Measurements from ENCODE around the gene MOGAT3. TPM values are rescaled to one million over a fixed set of nuclear protein-coding genes. Genes with fewer than 3 reads are reported as not detected.

Gene MOGAT3
- total and polyA plus RNA-seq, 9 of the 15 experiments (the other 6 are each of a cell fraction or from before 2014, with no cell fraction given) = 0.07 to 0.17 (median 0.13) TPM; not detected in 6

DNA sequence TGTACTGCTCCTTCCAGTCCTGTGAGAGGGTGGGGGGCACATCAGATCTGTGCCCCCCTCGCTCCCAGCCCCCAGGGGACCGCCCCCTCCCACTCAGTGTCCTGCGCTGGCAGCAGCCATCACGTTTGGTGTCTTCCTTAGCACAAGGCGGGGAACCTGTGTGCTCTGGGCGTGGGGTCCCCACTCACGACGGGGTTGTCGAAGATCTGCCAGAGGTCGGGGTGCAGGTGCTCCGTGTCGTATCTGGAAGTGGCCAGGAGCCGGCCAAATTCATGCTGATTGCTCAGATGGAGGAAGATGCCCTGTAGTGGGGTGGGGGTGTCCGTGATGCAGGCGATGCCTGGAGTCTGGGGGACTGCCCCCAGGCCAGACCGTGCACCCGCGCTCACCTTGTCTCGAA lies 9.3 kb upstream of the MOGAT3 start (continued):
- no peak for TF ChIP-seq ZFX (CRISPR knock-in tag; IDR thresholded peaks at IDR 0.05)
- TF ChIP-seq STAT5A (IDR thresholded peaks at IDR 0.05; ENCODE audit: borderline replicate concordance, low read length) = no peak
- TF ChIP-seq ZNF764 (CRISPR knock-in tag; IDR thresholded peaks at IDR 0.05; ENCODE audit: low read depth) = no peak
- no peak for TF ChIP-seq CTBP1 (IDR thresholded peaks at IDR 0.05; ENCODE audit: borderline replicate concordance)
- peak; percentile 30; the same call in 1 of the 2 replicates for TF ChIP-seq POLR2G (IDR thresholded peaks at IDR 0.05; ENCODE audit: low read depth, low read length)
- no peak for TF ChIP-seq CXXC5 (CRISPR knock-in tag; IDR thresholded peaks at IDR 0.05)
- no peak for TF ChIP-seq NEUROD1 (IDR thresholded peaks at IDR 0.05; ENCODE audit: borderline replicate concordance, low read depth, low read length, partially characterized antibody)
- no peak for TF ChIP-seq ZNF785 (CRISPR knock-in tag; IDR thresholded peaks at IDR 0.05)
- TF ChIP-seq SIN3B (IDR thresholded peaks at IDR 0.05; ENCODE audit: low read depth) = no peak

DNA sequence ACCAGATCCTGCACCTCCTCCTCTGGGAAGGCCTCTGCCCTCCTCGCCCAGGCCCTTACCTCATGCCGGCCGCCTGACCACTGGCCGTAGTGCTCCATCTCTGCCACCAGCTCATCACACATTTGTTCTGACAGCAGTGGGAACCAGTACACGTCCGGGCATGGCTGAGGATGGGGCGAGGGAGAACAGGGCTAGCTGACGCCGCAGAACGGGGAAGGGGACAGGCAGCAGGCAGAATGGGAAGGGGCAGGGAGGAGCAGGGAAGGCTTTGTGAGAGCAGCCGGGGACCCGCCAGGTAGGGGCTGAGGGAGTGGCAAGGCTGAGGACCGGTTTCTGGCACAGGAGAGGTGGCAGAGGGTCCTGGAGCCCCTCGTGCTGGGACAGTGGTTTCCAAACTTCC lies 8.0 kb upstream of the MOGAT3 start:
- POLR2A ChIA-PET = interaction anchor here (0.7 kb wide), 1 partner anchor 115 kb away, joined by 3 read pairs; no protein-coding TSS in a partner anchor
- CTCF ChIA-PET (ENCODE audit: low intra/inter-chr PET ratio) = no interaction called here
- no peaks in the 10 kb centered on the region for H3K79me2 ChIP-seq (ENCODE audit: control insufficient read depth, insufficient read depth, low read length)
- no peak overlapping the region for H2AFZ ChIP-seq (ENCODE audit: low read depth, low read length)
- ATAC-seq (no peak), FAIRE-seq (no peak), DNase-seq (ENCODE audit: extremely low read depth in 1 of 4, low spot score in 3 of 4) (no peak)
- intact Hi-C loops (cut with micrococcal nuclease) (no loop called here), in situ Hi-C loops (cut with MboI) (no loop called here)
- H3K4me3 ChIP-seq = no peak overlapping the region
- no TSS peak for BruUV-seq (replicated peaks)
- H3K27me3 ChIP-seq (ENCODE audit: control insufficient read depth in 2 of 2, insufficient read depth in 2 of 2, low read length in 2 of 2) = no peaks in the 10 kb centered on the region; a peak in 1 of 5 replicates
- H3K9me1 ChIP-seq (ENCODE audit: control insufficient read depth, insufficient read depth, low read length) = no peaks in the 10 kb centered on the region
- H3K36me3 ChIP-seq (ENCODE audit: control insufficient read depth, insufficient read depth, low read length) = peaks cover 63% of the 10 kb centered on the region; the same call in 2 of the 3 replicates
- H3K4me1 ChIP-seq (replicated peaks in 1 of 2; ENCODE audit: control insufficient read depth in 2 of 2, insufficient read depth in 2 of 2, low read length in 2 of 2) = peaks cover 0 to 30% of the 10 kb centered on the region in 2 experiments; a peak in 2 of 5 replicates
- no peak overlapping the region for H3K4me2 ChIP-seq (ENCODE audit: insufficient read depth, low read length)
- TF ChIP-seq ZNF699 (CRISPR knock-in tag; IDR thresholded peaks at IDR 0.05; ENCODE audit: insufficient replicate concordance) (no peak), POLR2G (IDR thresholded peaks at IDR 0.05; ENCODE audit: low read depth, low read length) (0 out of 2 replicates have a peak, but pooled peaks have one; percentile 31), RBFOX2 (IDR thresholded peaks at IDR 0.05; ENCODE audit: low read depth, low read length) (peak; percentile 48; the same call in 1 of the 2 replicates)
- no peaks in the 10 kb centered on the region for H4K20me1 ChIP-seq (replicated peaks; ENCODE audit: control insufficient read depth, insufficient read depth, low read length)
- 98% methylated on average over 12 of the region's 14 CpGs for WGBS (ENCODE audit: insufficient coverage, low coverage, missing lambda C conversion rate)
- H3K27ac ChIP-seq (ENCODE audit: extremely low read depth, low read depth, low read length) = no peak overlapping the region
- no peak overlapping the region; a peak in 1 of 4 replicates for H3K9ac ChIP-seq (ENCODE audit: insufficient read depth in 1 of 2, low read depth in 2 of 2, low read length in 2 of 2)
- H3K9me3 ChIP-seq (replicated peaks; ENCODE audit: control insufficient read depth, insufficient read depth, low read depth, low read length) = no peaks in the 10 kb centered on the region

All from K562 (cell line).